ENCODE measurements around the gene LY6G6F. TPM values are rescaled to one million over a fixed set of nuclear protein-coding genes. Genes with fewer than 3 reads are reported as not detected.
A peak's percentile ranks its signal among the peaks of the same experiment; 100 is the strongest.

Gene LY6G6F
- polyA plus RNA-seq, 1 experiment, result not detected

GRCh38 chr6:31687321-31687720, 19.3 kb upstream of the LY6G6F start:
- ChIA-PET POLR2A (no interaction called here), CTCF (no interaction called here)
- Histone ChIP-seq H3K27ac (ENCODE audit: low read depth, low read length) (no peak overlapping the region), H3K9me3 (ENCODE audit: control insufficient read depth, insufficient read depth, low read length) (no peaks in the 10 kb centered on the region), H3K27me3 (ENCODE audit: control insufficient read depth, insufficient read depth, low read length) (no peaks in the 10 kb centered on the region), H3K4me3 (ENCODE audit: low read depth, low read length) (no peak overlapping the region)
- DNase-seq (ENCODE audit: low read depth, low spot score), result no peak
- TF ChIP-seq CTCF (IDR thresholded peaks at IDR 0.05; ENCODE audit: low read depth, low read length), result no peak

GRCh38 chr6:31687860-31688693, 18.6 kb upstream of the LY6G6F start:
- CTCF ChIA-PET, result no interaction called here

GRCh38 chr6:31689249-31690110, 17.2 kb upstream of the LY6G6F start:
- ChIA-PET CTCF (interaction anchor here (1.1 to 2.4 kb wide), 2 partner anchors 8 to 141 kb away, joined by 6 to 7 read pairs; partner anchors contain the start of gene LY6G5C), POLR2A (interaction anchor here (1.2 kb wide), 1 partner anchor 138 kb away, joined by 3 read pairs; the partner anchor contains the start of gene HSPA1B)
- DNase-seq (ENCODE audit: low read depth, low spot score), result no peak
- Histone ChIP-seq H3K27me3 (ENCODE audit: control insufficient read depth, insufficient read depth, low read length) (no peaks in the 10 kb centered on the region), H3K27ac (ENCODE audit: low read depth, low read length) (no peak overlapping the region), H3K9me3 (ENCODE audit: control insufficient read depth, insufficient read depth, low read length) (no peaks in the 10 kb centered on the region), H3K4me3 (ENCODE audit: low read depth, low read length) (no peak overlapping the region)
- peak; percentile 46 for TF ChIP-seq CTCF (IDR thresholded peaks at IDR 0.05; ENCODE audit: low read depth, low read length)

More at GRCh38 chr6:31687860-31688693, 18.6 kb upstream of the LY6G6F start:
- Histone ChIP-seq H3K4me3 (ENCODE audit: low read depth, low read length) (no peak overlapping the region), H3K27me3 (ENCODE audit: control insufficient read depth, insufficient read depth, low read length) (no peaks in the 10 kb centered on the region), H3K27ac (ENCODE audit: low read depth, low read length) (no peak overlapping the region), H3K9me3 (ENCODE audit: control insufficient read depth, insufficient read depth, low read length) (no peaks in the 10 kb centered on the region)
- TF ChIP-seq CTCF (IDR thresholded peaks at IDR 0.05; ENCODE audit: low read depth, low read length), result no peak
- no peak for DNase-seq (ENCODE audit: low read depth, low spot score)
- POLR2A ChIA-PET, result no interaction called here

GRCh38 chr6:31690231-31691077, 16.2 kb upstream of the LY6G6F start:
- H3K9me3 ChIP-seq (ENCODE audit: control insufficient read depth, insufficient read depth, low read length), result no peaks in the 10 kb centered on the region
- ChIA-PET CTCF (interaction anchor here (0.6 to 2.4 kb wide), 5 partner anchors 9 to 140 kb away, joined by 3 to 7 read pairs (median 4); partner anchors contain the start of genes LSM2, LY6G5B and LY6G5C), POLR2A (interaction anchor here (1.2 kb wide), 1 partner anchor 137 kb away, joined by 3 read pairs; the partner anchor contains the start of gene HSPA1B)
- H3K27me3 ChIP-seq (ENCODE audit: control insufficient read depth, insufficient read depth, low read length), result no peaks in the 10 kb centered on the region
- no peak for DNase-seq (ENCODE audit: low read depth, low spot score)
- no peak for TF ChIP-seq CTCF (IDR thresholded peaks at IDR 0.05; ENCODE audit: low read depth, low read length)
- no peak overlapping the region for H3K27ac ChIP-seq (ENCODE audit: low read depth, low read length)
- no peak overlapping the region for H3K4me3 ChIP-seq (ENCODE audit: low read depth, low read length)
